ENCODE results near the gene ASB15. TPM values are rescaled to one million over a fixed set of nuclear protein-coding genes. Genes with fewer than 3 reads are reported as not detected.

The ASB15 gene
- total RNA-seq, 3 donors from 2014 or later (not counting 1 experiment from before 2014, with no cell fraction given): not detected

DNA sequence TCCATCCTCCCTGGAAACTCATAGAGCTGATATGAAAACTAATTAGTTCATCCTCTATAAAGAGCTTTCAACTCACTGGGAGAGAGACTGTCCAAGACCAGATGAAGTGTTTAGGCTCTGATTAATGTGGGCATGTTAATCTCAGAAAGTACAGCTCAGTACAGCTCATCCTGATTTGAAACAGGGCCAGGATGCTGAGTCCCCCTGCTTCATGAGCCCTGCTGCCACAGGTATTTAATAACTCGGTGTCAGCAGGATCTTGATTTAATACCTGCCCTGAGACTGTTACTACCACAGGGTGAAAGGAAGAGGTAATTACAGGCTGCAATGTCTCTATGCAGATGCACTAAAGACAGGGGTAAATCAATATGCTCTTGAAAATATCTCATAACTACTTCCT, 64.9 kb downstream of the ASB15 start:
- no peak overlapping the region for H3K4me3 ChIP-seq (ENCODE audit: low read length)
- H3K36me3 ChIP-seq (ENCODE audit: control insufficient read depth, insufficient read depth, low read length): no peaks in the 10 kb centered on the region
- Mint-ChIP-seq H3K27ac (no peak overlapping the region), H3K4me1 (no peaks in the 10 kb centered on the region), H3K9me3 (no peaks in the 10 kb centered on the region), H3K36me3 (no peaks in the 10 kb centered on the region), H3K4me3 (no peak overlapping the region), H3K27me3 (ENCODE audit: low read depth in 2 of 2) (peaks cover 9 to 18% of the 10 kb centered on the region in 2 donors)
- WGBS (ENCODE audit: insufficient coverage): 92% methylated on average over 1 of the region's 1 CpG
- no peak for ATAC-seq
- H3K4me1 ChIP-seq (ENCODE audit: control insufficient read depth, insufficient read depth, low read length): no peaks in the 10 kb centered on the region
- no peaks in the 10 kb centered on the region for H3K27me3 ChIP-seq (ENCODE audit: control insufficient read depth, insufficient read depth, low read length)
- H3K9me3 ChIP-seq (ENCODE audit: control insufficient read depth, insufficient read depth, low read length): no peaks in the 10 kb centered on the region
- no peak for DNase-seq
- no peak for TF ChIP-seq CTCF (IDR thresholded peaks at IDR 0.05)
- H3K27ac ChIP-seq (ENCODE audit: low read length): no peak overlapping the region
- intact Hi-C loops (cut with micrococcal nuclease): no loop called here

DNA sequence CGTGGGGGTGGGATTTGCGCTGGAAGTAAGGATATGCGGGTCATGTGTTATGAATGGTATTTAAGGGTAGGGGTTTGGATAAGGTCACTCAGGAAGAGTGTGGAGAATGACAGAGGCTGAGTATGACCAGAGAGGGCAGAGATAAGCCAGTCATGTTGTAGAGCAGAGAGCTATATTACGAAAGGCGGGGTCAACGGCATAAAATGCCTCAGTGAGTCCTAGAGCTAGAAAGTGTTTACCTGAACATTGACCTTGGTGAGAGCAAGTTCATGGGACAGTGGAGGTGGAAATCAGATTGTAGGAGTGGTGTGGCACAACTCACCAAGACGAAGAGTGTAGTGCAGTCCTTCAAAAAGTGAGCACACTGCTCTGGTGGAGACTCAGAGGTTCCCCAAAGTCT, 67.9 kb downstream of the ASB15 start:
- no peak for TF ChIP-seq CTCF (IDR thresholded peaks at IDR 0.05)
- H3K27me3 Mint-ChIP-seq (ENCODE audit: low read depth in 2 of 2): peaks cover 0 to 3% of the 10 kb centered on the region in 2 donors
- intact Hi-C loops (cut with micrococcal nuclease): no loop called here
- H3K36me3 ChIP-seq (ENCODE audit: control insufficient read depth, insufficient read depth, low read length): no peaks in the 10 kb centered on the region
- ATAC-seq: no peak
- H3K27me3 ChIP-seq (ENCODE audit: control insufficient read depth, insufficient read depth, low read length): no peaks in the 10 kb centered on the region
- no peaks in the 10 kb centered on the region for H3K9me3 Mint-ChIP-seq
- no peaks in the 10 kb centered on the region for H3K4me1 ChIP-seq (ENCODE audit: control insufficient read depth, insufficient read depth, low read length)
- H3K4me1 Mint-ChIP-seq: no peaks in the 10 kb centered on the region
- DNase-seq: no peak
- no peaks in the 10 kb centered on the region for H3K36me3 Mint-ChIP-seq
- no peak overlapping the region for H3K4me3 ChIP-seq (ENCODE audit: low read length)
- no peaks in the 10 kb centered on the region for H3K9me3 ChIP-seq (ENCODE audit: control insufficient read depth, insufficient read depth, low read length)
- H3K27ac Mint-ChIP-seq: no peak overlapping the region
- 94% methylated on average over 7 of the region's 7 CpGs for WGBS (ENCODE audit: insufficient coverage)
- no peak overlapping the region for H3K4me3 Mint-ChIP-seq
- no peak overlapping the region for H3K27ac ChIP-seq (ENCODE audit: low read length)

DNA sequence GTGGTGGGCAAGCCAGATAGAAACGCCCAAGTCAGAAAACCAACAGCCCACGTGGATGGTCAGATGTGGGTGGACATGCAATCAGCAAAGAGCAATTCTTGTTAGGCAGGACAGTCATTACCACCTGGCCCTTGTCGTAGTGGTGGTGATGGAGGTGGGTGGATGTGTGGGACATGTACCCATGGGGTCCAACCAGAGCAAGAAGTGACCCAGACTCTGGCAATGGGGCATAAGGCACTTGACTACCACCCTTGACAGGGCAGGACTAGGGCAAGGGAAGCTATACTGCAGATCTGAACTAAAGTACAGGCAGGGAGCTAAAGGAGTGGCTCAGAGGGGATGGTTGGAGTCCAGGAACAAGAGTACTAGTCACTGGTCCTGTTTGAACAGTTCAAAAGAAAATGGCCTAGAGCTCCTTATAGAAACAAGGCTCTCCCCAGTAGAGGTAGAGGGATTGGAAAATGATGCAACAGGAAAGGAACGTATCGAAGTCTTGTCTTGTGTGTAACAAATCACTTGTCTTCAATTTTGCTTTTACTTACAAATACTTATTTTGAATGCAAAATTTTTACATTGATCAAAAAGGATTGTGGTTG, 71.6 kb downstream of the ASB15 start:
- Mint-ChIP-seq H3K9me3 (no peaks in the 10 kb centered on the region), H3K27me3 (ENCODE audit: low read depth in 2 of 2) (no peaks in the 10 kb centered on the region), H3K4me3 (no peak overlapping the region), H3K27ac (no peak overlapping the region), H3K36me3 (no peaks in the 10 kb centered on the region), H3K4me1 (no peaks in the 10 kb centered on the region)
- no peak for TF ChIP-seq CTCF (IDR thresholded peaks at IDR 0.05)
- no peak overlapping the region for H3K27ac ChIP-seq (ENCODE audit: low read length)
- H3K4me3 ChIP-seq (ENCODE audit: low read length): no peak overlapping the region
- H3K4me1 ChIP-seq (ENCODE audit: control insufficient read depth, insufficient read depth, low read length): no peaks in the 10 kb centered on the region
- 93% methylated on average over 3 of the region's 5 CpGs for WGBS (ENCODE audit: insufficient coverage)
- no peaks in the 10 kb centered on the region for H3K27me3 ChIP-seq (ENCODE audit: control insufficient read depth, insufficient read depth, low read length)
- intact Hi-C loops (cut with micrococcal nuclease): no loop called here
- DNase-seq: no peak
- H3K9me3 ChIP-seq (ENCODE audit: control insufficient read depth, insufficient read depth, low read length): no peaks in the 10 kb centered on the region
- H3K36me3 ChIP-seq (ENCODE audit: control insufficient read depth, insufficient read depth, low read length): no peaks in the 10 kb centered on the region
- no peak for ATAC-seq

GRCh38 chr7:123673752-123674398, 72.3 kb downstream of the ASB15 start:
- ATAC-seq (no peak), DNase-seq (no peak)
- Mint-ChIP-seq H3K9me3 (no peaks in the 10 kb centered on the region), H3K36me3 (no peaks in the 10 kb centered on the region), H3K27ac (no peak overlapping the region), H3K27me3 (ENCODE audit: low read depth in 2 of 2) (no peaks in the 10 kb centered on the region), H3K4me3 (no peak overlapping the region), H3K4me1 (no peaks in the 10 kb centered on the region)
- 100% methylated on average over 2 of the region's 3 CpGs for WGBS (ENCODE audit: insufficient coverage)
- no peak overlapping the region for H3K4me3 ChIP-seq (ENCODE audit: low read length)
- H3K27me3 ChIP-seq (ENCODE audit: control insufficient read depth, insufficient read depth, low read length): no peaks in the 10 kb centered on the region
- H3K27ac ChIP-seq (ENCODE audit: low read length): no peak overlapping the region
- H3K9me3 ChIP-seq (ENCODE audit: control insufficient read depth, insufficient read depth, low read length): no peaks in the 10 kb centered on the region
- H3K36me3 ChIP-seq (ENCODE audit: control insufficient read depth, insufficient read depth, low read length): no peaks in the 10 kb centered on the region
- intact Hi-C loops (cut with micrococcal nuclease): no loop called here
- H3K4me1 ChIP-seq (ENCODE audit: control insufficient read depth, insufficient read depth, low read length): no peaks in the 10 kb centered on the region
- TF ChIP-seq CTCF (IDR thresholded peaks at IDR 0.05): no peak
